HG02759 (cell line): ENCODE results near the gene SRSF6.
"Not testable (repeated sequence)": the region's sequence is repeated elsewhere in the genome, so short reads cannot be mapped to it uniquely, and the experiment has no call there.

Experiments used
- ATAC-seq: cut with Tn5 transposase; IDR thresholded peaks from one replicate; pipeline ENCODE4 v1.9.1; 2021; ENCODE audit warnings: mild to moderate bottlenecking, moderate library complexity; ENCODE audit not compliant: unreplicated experiment

Gene SRSF6

DNA sequence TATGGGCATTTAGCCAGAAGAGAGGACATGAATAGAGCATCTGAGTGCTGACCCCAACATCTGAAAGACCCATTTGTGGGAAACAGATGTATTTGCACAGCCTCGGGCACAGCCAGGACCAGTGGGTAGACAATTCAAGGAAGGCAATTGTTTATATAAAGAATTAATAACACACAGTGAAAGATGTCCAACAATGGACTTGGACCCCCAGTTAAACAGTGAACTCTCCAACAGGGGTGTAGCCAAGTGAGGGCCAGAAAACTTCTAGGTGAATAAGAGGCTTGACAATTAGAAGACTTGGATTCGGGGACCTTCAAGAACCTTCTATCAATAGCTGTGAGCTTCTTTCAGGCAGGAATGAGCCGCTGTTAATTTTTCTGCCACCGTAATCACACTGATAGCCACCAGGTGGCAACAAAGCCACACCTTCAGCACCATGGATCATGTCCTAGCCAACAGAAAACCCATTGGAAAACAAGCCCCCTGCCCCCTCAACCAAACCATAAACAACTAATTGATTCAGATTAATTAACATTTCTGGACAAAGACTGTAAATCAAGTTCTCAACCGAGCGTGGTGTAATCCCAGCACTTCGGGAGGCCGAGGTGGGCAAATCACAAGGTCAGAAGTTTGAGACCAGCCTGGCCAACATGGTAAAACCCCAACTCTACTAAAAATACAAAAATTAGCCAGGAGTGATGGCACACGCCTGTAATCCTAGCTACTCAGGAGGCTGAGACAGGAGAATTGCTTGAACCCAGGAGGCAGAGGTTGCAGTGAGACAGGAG lies 8.8 kb upstream of the SRSF6 start:
- no peak for ATAC-seq

DNA sequence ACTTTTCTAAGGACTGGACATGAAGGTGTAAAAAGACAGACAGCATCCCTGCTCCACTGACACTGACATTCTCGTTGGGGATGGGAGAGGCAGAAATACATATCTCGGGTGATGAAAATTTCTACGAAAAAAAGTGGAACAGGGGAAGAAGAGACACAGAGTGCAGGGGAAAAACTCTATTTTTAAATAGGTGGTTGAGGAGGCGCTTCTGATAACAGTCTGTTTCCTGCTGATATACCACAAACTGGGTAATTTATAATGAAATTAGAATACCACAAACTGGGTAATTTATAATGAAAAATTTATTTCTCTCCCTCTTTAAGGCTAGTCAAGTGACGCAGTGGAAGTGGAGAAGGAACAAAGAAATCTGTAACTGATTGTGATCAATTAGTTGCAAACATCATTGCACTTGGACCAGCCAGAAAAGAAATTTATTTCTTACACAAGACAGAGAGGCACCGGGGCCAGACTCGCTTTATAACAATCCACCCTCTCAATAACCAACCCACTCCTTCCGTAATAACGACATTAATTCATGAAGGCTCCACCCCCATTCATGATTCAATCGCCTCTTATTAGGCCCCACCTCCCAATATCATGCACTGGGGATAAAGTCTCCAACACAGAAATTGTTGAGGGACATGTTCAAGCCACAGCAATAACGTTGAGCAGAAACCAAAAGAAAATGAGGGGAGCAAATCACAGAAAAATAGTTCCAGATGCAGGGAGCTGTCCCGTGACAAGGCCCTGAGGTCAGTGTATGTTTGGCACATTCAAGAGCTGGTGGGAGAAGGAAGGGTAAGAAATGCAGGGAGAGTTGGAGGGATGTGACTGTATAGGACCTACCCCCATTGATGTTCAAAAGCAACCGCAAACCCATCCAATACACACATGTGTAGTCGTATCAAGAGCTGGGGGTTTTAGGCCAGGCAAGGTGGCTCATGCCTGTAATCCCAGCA lies 6.6 kb upstream of the SRSF6 start:
- no peak for ATAC-seq

DNA sequence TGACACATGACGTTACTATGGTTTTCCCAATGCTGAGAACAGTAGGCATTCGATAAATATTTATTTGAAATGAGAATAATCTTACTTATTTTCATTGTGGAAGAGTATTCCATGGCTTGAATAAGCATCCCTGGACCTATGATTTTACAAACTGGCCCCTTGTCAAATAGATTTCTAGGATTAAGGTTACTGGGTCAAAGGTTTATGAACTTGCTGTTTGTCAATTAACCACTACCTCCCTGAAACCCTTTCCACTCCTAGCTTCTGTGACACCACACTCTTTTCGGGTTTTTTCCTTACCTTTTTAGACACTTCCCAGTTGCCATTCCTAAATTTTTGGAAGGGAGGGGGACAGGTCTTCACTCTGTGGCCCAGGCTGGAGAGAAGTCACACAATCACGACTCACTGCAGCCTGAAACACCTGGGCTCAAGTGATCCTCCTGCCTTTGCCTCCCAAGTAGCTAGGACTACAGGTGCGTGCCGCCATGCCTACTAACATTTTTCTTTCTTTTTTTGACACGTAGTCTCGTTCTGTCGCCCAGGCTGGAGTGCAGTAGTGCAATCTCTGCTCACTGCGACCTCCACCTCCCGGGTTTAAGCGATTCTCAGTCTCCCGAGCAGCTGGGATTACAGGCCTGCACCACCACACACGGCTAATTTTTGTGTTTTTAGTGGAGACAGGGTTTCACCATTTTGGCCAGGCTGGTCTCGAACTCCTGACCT lies 5.1 kb upstream of the SRSF6 start:
- no peak for ATAC-seq

DNA sequence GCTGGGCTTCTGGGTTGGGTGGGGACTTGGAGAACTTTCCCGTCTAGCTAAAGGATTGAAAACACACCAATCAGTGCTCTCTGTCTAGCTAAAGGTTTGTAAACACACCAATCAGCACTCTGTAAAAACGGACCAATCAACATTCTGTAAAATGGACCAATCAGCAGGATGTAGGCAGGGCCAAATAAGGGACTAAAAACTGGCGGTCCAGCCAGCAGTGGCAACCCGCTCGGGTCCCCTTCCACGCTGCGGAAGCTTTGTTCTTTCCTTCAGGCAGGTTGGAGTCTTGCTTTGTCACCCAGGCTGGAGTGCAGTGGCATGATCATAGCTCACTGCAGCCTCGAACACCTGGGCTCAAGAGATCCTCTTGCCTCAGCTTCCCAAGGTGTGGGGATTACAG lies 1.4 kb upstream of the SRSF6 start:
- ATAC-seq = not testable (repeated sequence)

DNA sequence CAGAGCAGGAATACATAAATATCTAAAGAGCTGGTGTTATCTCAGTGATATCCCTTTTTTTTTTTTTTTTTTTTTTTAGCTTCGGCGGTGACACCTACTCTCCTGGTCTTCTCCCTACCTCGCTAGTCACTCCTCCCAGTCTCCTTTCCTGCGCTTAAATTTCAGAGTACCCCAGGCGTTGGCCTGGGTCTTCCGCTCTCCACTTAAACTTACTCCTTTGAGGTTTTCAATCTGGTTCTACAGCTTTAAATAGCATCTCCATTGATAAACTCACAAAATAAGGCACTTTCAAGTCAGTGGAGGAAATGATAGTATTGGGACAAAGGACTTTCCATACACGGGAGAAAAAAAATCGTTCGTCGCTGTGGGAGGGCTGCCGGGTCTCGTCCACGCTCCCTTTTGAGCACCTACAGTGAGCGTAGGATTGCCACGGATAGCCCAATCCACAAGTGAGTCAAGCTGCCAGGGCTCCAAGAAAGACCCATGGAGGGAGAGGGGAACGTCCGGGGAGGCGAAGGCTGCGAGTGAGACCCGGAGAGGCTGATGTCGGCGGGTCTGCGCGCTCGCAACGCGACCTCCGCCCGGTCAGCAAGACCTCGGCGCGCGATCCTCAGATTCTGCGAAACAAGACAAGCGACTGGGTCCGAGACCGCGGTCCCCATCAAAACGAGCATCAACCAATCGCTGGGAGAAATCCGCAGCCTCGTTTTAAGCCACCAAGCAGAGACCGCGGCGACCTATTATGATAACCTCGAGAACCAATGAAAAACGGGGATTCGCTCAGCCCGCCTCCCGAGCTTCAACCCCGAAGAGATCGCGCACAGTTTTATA lies 672 bp upstream of the SRSF6 start:
- ATAC-seq = peak; percentile 79

DNA sequence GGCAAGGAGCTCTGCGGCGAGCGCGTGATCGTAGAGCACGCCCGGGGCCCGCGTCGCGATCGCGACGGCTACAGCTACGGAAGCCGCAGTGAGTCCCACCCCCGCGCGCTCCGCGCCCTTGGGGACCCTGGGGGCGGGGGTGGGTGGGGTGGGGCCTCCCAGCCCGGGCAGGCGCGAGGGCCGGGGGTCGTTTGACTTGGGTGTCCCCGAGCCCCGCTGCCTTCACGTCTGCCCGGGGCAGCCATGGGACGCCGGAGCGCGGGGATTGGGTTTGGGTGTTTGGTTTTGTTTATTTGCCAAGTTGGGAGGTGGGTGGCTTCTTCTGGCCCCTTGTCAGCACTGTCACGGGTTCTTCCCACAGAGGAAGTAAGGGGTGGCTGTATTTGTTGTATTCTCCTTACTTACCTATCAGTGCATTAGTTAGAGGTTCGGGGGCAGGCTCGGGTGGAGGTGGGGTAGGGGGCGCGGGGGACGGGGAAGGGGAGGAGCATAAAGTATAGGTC lies 777 bp downstream of the SRSF6 start:
- no peak for ATAC-seq

DNA sequence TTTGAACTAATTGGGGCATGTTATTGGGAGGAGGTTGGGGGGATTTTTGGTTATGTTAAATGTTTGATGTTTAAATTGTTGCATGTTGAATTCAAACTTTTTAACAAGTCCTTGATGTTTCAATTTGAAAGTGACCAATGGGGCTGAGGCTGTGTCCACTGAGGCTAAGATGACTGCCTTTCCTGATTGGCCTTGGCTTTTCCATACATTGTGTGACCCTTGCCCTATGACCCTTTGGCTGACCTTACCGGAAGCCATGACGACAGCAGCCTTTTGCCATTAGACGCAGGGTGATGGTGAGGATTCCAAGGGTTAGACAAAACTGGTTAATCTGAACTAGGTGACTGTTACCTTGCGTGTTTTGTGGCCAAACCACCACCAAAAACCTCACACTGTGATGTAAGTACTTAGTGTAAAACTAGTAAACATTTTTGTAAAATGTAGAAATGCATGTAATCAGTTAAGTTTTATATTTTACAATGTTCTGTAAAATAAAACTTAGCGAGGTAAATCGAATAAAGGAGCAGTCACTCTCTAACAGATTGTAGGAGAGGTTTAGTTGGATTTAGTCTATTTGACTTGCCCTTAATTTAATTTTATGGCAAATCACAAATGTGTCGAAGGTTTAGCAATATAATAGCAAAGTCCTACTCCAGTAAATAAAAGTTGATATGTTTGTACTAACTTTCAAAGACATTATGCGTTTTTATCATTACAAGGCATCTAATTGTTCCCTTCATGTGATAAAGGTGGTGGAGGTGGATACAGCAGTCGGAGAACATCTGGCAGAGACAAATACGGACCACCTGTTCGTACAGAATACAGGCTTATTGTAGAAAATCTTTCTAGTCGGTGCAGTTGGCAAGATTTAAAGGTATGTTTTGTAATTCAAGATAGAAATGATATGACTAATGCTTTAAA lies 1.6 kb downstream of the SRSF6 start:
- no peak for ATAC-seq

DNA sequence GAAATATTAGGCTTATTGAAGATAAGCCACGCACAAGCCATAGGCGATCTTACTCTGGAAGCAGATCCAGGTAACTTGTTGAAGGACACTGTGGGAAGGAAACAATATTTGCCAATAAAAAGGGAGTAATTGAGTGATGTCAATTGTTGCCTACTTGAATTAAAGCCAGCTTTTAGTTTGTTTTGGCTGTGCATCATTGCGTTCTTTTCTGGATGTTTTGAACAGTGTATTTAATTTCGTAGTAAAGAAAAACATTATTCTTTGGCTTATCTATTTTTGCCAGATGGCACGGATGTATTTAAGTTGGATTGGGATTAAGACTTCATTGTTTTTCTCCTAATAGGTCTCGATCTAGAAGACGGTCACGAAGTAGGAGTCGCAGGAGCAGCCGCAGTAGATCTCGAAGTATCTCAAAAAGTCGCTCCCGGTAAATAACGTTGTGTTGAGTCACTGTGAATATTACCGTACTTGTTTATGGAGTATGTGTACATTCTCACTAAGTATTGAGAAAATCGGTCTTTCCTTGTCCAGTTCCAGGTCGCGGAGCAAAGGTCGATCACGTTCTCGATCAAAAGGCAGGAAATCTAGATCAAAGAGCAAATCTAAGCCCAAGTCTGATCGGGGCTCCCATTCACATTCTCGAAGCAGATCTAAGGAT lies 2.6 kb downstream of the SRSF6 start:
- no peak for ATAC-seq

DNA sequence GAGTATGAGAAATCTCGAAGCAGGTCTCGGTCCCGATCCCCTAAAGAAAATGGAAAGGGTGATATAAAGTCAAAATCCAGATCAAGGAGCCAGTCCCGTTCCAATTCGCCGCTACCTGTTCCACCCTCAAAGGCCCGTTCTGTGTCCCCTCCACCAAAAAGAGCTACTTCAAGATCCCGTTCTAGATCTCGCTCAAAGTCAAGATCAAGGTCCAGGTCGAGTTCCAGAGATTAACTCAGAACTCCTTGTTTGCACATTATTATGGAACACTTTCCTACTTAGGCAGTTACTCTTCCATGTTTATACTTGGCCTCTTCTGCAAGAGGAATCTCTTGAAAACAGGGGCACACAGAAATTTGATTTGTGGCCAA lies 3.1 kb downstream of the SRSF6 start:
- no peak for ATAC-seq

DNA sequence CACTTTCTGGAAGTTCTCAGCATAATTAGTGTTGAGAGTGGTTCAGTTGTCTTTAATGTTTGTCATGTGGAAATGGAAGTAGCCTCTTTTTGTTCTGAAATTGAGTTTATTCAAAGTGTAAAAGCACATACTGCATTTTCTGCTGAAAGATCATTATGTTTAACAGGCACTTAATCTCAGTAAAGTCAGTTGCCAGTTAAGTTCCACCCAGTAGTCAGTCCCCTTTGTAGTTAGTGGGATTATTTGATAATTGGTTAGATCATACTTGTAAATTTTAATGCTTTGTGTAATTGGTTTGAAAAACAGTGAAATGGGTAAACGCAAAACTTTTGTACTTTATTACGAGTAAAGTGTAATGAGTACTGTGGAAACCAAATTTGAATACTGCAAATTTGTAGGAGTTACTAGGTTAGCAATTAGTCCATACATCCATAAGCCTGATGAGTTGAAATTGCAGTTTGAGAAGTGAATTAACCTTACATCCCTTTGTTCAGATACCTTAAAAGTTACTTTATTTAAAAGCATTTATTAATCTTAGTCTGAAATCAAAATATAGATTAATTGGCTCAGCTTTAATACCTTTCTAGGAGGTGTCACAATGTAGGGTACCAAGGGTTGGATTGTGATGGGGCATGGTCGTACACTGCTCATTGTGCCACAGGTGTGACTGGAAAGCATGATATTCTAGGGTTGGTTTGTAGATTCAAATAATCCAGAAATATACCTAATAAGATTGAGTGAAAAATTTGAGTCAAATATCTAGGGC lies 4.4 kb downstream of the SRSF6 start:
- ATAC-seq = no peak

DNA sequence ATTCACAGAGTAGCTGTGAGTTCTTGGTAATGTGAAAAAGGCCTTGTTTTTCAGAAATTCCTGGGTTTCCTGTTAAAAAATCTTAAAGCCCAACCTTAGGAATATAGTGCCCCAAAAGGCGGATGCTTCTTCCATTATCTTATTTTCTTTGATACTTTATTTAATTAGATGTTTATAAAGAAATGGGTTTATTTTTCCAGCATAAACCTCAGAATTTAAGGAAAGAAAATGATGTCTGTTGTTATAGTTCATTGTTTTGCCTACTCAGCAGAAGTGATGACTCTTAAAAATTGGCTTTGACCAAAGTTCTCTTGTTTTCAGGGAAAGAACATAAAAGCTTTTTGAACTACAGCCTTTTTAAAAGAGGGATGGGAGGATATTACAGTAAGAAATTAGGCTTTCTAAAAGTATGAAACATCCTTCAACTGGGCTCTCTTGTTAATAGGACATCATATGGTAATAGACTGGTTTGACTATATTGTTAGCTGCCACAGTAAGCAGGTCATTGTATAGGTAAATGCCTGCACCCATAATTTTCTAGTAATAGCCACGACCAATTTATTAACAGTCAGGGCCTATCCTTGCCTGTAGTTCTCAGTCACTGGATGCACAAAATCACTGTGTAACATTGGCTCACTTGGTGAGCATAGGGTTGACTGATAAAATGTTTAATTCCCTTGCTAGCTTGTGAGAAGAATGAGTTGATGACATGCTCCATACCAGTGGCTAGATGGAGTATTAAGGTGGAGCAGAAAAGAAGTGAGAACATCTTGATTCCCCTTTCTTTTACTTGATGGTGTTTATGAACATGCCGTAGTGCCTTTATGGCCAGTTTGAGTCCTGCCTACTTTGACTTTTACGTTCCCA lies 5.2 kb downstream of the SRSF6 start:
- no peak for ATAC-seq

DNA sequence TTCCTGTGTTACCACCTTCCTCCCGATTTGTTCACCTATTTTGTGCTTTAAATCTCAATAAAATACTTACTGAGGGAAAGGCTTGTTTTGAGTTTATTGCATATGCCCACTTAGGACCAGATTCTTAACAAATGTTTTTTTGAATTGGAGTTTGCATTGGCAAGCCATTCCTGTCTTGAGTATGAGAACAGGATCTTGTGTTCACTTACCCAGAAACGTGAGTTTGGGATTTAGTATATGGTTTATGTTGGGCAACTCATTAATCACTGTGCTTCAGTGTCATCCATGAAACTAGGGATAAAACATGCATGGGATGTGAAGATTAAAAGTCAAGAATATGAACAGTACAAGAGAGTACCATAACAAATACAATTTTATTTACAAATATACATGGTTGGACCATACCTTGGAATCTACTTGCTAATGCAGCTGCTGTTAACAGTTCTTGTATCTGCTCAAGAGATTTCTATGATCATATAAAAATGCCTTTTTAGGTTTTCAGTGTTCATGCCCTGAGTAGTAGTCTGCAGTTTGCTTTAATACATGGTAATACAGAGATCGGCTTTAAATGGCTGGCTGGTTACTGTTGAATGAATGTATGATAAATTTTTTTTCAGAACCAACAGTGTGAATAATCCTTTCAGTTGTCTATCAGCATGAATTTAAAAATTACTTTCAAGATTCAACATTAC lies 6.0 kb downstream of the SRSF6 start:
- no peak for ATAC-seq

DNA sequence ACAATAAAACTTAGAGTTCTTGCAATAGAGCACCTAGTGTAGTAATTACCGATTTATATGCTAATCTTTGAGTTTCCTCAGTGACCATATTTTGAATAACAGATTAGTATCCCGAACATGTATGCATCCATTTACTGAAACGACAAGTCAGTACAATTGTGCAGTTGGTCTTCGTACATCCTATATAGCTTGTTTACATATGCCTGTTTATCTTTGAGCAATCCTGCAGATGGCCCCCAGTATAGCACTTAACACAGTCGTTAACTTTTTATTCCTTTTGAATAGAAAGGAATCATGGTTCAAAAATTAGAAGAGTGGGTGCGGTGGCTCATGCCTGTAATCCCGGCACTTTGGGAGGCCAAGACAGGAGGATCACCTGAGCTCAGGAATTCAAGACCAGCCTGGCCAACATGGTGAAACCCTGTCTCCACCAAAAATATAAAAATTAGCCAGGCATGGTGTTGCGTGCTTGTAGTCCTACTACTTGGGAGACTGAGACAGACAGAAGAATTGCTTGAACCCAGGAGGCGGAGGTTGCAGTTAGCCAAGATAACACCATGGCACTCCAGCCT lies 6.6 kb downstream of the SRSF6 start:
- ATAC-seq = no peak

DNA sequence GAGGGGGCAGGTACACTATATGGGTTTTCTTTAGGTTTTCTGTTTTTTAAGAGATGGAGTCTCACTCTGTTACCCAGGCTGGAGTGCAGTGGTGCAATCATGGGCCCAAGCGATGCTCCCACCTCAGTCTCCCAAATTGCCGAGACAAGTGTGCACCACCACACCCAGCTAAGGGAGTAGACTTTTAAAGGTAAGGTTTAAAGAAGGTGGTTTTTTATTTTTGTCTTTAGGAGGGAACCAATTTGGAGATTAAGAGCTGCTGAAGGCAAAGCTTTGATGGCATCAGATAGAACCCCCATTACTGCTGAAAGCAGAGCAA lies 7.9 kb downstream of the SRSF6 start:
- no peak for ATAC-seq

DNA sequence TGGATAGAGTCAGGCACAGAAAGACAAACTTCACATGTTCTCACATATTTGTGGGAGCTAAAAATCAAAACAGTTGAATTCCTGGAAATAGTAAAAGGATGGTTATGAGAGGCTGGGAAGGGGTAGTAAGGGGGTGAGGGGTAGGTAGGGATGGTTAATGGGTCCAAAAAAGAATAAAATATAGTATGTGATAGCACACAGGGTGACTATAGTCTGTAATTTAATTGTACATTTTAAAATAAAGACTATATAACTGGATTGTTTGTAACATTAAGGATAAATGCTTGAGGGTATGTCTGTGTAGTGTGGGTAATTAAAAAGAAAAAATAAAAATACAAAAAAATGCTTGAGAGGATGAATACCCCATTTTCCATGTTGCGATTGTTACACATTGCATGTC lies 9.9 kb downstream of the SRSF6 start:
- ATAC-seq = no peak

DNA sequence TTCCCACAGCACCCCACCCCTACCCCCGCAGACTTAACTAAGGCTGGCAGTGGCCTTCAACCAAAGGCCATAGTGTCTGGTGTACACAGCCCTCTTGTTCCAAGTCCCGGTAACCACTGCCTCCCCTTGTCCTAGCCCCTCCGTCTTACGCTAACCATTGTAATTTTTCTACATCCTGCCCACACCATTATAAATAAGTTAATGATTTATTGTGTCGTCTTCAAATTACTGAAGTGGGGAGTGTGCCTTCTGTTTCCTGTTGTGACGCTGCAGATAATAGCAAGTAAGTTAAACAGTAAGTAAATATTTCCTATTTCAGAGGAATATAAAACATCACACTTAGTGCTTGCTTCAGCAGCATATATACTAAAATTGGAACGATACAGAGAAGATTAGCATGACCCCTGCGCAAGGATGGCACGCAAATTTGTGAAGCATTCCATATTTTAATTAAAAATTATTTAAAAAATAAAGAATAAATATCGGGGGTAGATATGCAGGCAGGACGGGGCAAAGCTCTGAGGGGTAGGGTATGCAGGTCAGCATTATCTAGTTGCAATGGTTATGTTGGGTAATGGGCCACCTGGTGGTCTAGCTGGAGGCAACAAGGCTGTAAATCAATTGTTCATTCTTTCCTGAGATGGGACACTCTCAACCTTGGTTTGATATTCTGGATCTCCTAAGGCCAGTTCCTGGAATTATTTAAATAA lies 15.1 kb downstream of the SRSF6 start:
- no peak for ATAC-seq
